WTC11 (cell line): Measurements from ENCODE around the gene CAMK1G. TPM values are rescaled to one million over a fixed set of nuclear protein-coding genes. Genes with fewer than 3 reads are reported as not detected.

Experiments
- ATAC-seq: fragments of 200-7000 bp; cut with Tn5 transposase; 2 replicates; pipeline ENCODE4 v1.10.0; 2021; ENCODE audit warnings: mild to moderate bottlenecking, moderate library complexity
- CTCF ChIA-PET: fragments of 300-600 bp; sonication (Branson Sonifier 250); formaldehyde crosslinking; loops from one replicate; lab custom pipeline; 2021; ENCODE audit warnings: antibody characterized with exemption; lab: Charles Lee
- POLR2A ChIA-PET: fragments of 350-600 bp; sonication (Branson Sonifier 250); formaldehyde crosslinking; loops from one replicate; lab custom pipeline; 2021; ENCODE audit warnings: antibody characterized with exemption; lab: Charles Lee
- DNase-seq: peaks from one replicate; pipeline ENCODE4 v3.0.0; 2021; ENCODE audit warnings: low spot score
- H3K27ac Mint-ChIP-seq: 2 replicates; pipeline ENCODE4 v1.8.0; 2021; ENCODE audit warnings: mixed read lengths
- H3K27me3 Mint-ChIP-seq: 2 replicates; pipeline ENCODE4 v1.8.0; 2021; ENCODE audit warnings: low read depth, mild to moderate bottlenecking, moderate library complexity, mixed read lengths
- H3K36me3 Mint-ChIP-seq: 2 replicates; pipeline ENCODE4 v1.8.0; 2021; ENCODE audit warnings: mixed read lengths
- H3K4me1 Mint-ChIP-seq: 2 replicates; pipeline ENCODE4 v1.8.0; 2022; ENCODE audit warnings: mixed read lengths
- H3K4me3 Mint-ChIP-seq: 2 replicates; pipeline ENCODE4 v1.8.0; 2021; ENCODE audit warnings: mild to moderate bottlenecking, moderate library complexity, mixed read lengths
- H3K9me3 Mint-ChIP-seq: 2 replicates; pipeline ENCODE4 v1.8.0; 2021; ENCODE audit warnings: mixed read lengths
- CREB1 ChIP-seq: sonication (generic); formaldehyde crosslinking; IDR thresholded peaks from 2 replicates; pipeline ENCODE4 v1.8.0; 2023; ENCODE audit warnings: mild to moderate bottlenecking, missing genetic modification reagents
- CREM ChIP-seq: sonication (generic); formaldehyde crosslinking; IDR thresholded peaks from 2 replicates; pipeline ENCODE4 v1.8.1; 2022; ENCODE audit warnings: mild to moderate bottlenecking, missing genetic modification reagents, moderate library complexity
- KAT7 ChIP-seq: sonication (generic); formaldehyde crosslinking; IDR thresholded peaks from 2 replicates; pipeline ENCODE4 v1.8.1; 2023; ENCODE audit warnings: missing genetic modification reagents, mild to moderate bottlenecking, borderline replicate concordance
- MXD4 ChIP-seq: fragments of 250-450 bp; sonication (Bioruptor Pico); IDR thresholded peaks from 2 replicates; pipeline ENCODE4 v1.8.0; 2021; ENCODE audit warnings: mild to moderate bottlenecking, moderate library complexity, borderline replicate concordance
- NFYB ChIP-seq: sonication (generic); formaldehyde crosslinking; conservative IDR thresholded peaks from 2 replicates; pipeline ENCODE4 v1.8.0; 2022; ENCODE audit warnings: low read depth, missing genetic modification reagents
- NR1H2 ChIP-seq: sonication (generic); formaldehyde crosslinking; IDR thresholded peaks from 2 replicates; pipeline ENCODE4 v1.9.0; 2021; ENCODE audit warnings: mild to moderate bottlenecking, moderate library complexity, missing genetic modification reagents
- NR2C2 ChIP-seq: sonication (generic); formaldehyde crosslinking; IDR thresholded peaks from 2 replicates; pipeline ENCODE4 v1.8.0; 2022; ENCODE audit warnings: mild to moderate bottlenecking, missing genetic modification reagents
- NR3C1 ChIP-seq: sonication (generic); formaldehyde crosslinking; conservative IDR thresholded peaks from 2 replicates; pipeline ENCODE4 v1.8.1; 2023; ENCODE audit warnings: low read depth, mild to moderate bottlenecking, missing genetic modification reagents
- RELA ChIP-seq: sonication (generic); formaldehyde crosslinking; IDR thresholded peaks from 2 replicates; pipeline ENCODE4 v1.8.1; 2022; ENCODE audit warnings: missing genetic modification reagents, mild to moderate bottlenecking, borderline replicate concordance
- TEAD1 ChIP-seq: sonication (generic); formaldehyde crosslinking; IDR thresholded peaks from 2 replicates; pipeline ENCODE4 v1.8.0; 2022; ENCODE audit warnings: mild to moderate bottlenecking, missing genetic modification reagents
- TP53 ChIP-seq: sonication (generic); formaldehyde crosslinking; IDR thresholded peaks from 2 replicates; pipeline ENCODE4 v1.8.1; 2023; ENCODE audit warnings: mild to moderate bottlenecking, missing genetic modification reagents
- ZNF121 ChIP-seq: sonication (generic); formaldehyde crosslinking; IDR thresholded peaks from 2 replicates; pipeline ENCODE4 v1.8.0; 2023; ENCODE audit warnings: missing genetic modification reagents
- ZNF423 ChIP-seq: fragments of 250-450 bp; sonication (Bioruptor Pico); IDR thresholded peaks from 2 replicates; pipeline ENCODE4 v2.1.2; 2022; ENCODE audit warnings: mild to moderate bottlenecking, moderate library complexity
- total RNA-seq: library from RNA; stranded (reverse); gene quantifications from 3 replicates; pipeline ENCODE4 v1.2.3, GENCODE V29; 2021
- TF ChIP-seq, protein P1 (sequence below): sonication (generic); formaldehyde crosslinking; IDR thresholded peaks from 2 replicates; pipeline ENCODE4 v1.8.1; 2022; ENCODE audit warnings: mild to moderate bottlenecking, missing genetic modification reagents, moderate library complexity, borderline replicate concordance
- TF ChIP-seq, protein P2 (sequence below): sonication (generic); formaldehyde crosslinking; IDR thresholded peaks from 2 replicates; pipeline ENCODE4 v1.8.1; 2023; ENCODE audit warnings: mild to moderate bottlenecking, missing genetic modification reagents, moderate library complexity
- TF ChIP-seq, protein P3 (sequence below): sonication (generic); formaldehyde crosslinking; IDR thresholded peaks from 2 replicates; pipeline ENCODE4 v1.8.1; 2023; ENCODE audit warnings: mild to moderate bottlenecking, missing genetic modification reagents
- TF ChIP-seq, protein P4 (sequence below): sonication (generic); formaldehyde crosslinking; IDR thresholded peaks from 2 replicates; pipeline ENCODE4 v1.8.1; 2023; ENCODE audit warnings: mild to moderate bottlenecking, missing genetic modification reagents, borderline replicate concordance
- TF ChIP-seq, protein P5 (sequence below): sonication (generic); formaldehyde crosslinking; conservative IDR thresholded peaks from 2 replicates; pipeline ENCODE4 v1.8.1; 2022; ENCODE audit warnings: mild to moderate bottlenecking, missing genetic modification reagents
- TF ChIP-seq, protein P6 (sequence below): sonication (generic); formaldehyde crosslinking; IDR thresholded peaks from 2 replicates; pipeline ENCODE4 v1.8.0; 2022; ENCODE audit warnings: mild to moderate bottlenecking, missing genetic modification reagents
- TF ChIP-seq, protein P7 (sequence below): sonication (generic); formaldehyde crosslinking; IDR thresholded peaks from 2 replicates; pipeline ENCODE4 v1.8.0; 2022; ENCODE audit warnings: mild to moderate bottlenecking, missing genetic modification reagents
- TF ChIP-seq, protein P8 (sequence below): sonication (generic); formaldehyde crosslinking; IDR thresholded peaks from 2 replicates; pipeline ENCODE4 v1.8.1; 2023; ENCODE audit warnings: mild to moderate bottlenecking, missing genetic modification reagents
- TF ChIP-seq, protein P9 (sequence below): fragments of 250-450 bp; sonication (Bioruptor Pico); IDR thresholded peaks from 2 replicates; pipeline ENCODE4 v1.9.0; 2021; ENCODE audit warnings: moderate library complexity, mild to moderate bottlenecking, inconsistent platforms, borderline replicate concordance

Gene CAMK1G
- total RNA-seq, 1 experiment from 2014 or later = 0.28 TPM

DNA sequence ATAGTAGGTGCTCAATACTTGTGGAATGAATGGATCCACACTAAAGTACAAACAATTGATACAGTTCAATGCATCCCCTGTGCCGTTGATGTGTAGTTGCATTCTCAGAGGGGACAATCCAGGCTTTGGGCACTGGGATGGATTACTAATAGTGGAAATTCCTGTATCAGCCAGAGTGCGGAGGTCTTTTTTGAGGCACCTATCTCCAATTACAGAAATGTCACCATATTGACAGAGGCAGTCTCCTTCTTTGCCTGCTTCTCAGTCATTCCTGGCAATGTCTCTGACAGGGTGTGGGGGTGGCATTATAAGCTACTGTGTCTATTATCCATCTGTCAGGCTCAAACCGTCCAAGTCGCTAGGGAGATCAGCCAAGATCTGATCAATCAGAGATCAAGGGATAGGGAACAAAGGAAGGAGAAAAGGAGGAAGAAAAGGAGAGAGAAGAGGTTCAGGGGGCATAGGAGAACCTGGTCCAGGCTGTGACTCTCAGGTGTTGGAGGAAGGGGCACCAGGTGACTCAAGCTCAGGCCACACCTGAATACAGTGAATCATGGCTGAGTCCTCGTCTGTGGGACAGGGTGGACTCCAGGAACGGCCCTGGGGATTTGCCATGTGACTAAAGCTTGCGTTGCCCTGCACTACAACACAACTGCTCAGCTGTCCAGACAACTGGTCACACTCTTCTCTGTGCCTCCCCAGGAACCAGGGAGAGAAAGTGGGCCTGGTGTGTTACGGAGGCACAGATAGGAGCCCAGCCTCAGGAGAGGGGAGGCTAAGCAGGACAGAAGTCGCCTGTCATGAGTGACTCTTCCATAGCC is 72.1 kb downstream of the CAMK1G start:
- TF ChIP-seq, protein P1, sequence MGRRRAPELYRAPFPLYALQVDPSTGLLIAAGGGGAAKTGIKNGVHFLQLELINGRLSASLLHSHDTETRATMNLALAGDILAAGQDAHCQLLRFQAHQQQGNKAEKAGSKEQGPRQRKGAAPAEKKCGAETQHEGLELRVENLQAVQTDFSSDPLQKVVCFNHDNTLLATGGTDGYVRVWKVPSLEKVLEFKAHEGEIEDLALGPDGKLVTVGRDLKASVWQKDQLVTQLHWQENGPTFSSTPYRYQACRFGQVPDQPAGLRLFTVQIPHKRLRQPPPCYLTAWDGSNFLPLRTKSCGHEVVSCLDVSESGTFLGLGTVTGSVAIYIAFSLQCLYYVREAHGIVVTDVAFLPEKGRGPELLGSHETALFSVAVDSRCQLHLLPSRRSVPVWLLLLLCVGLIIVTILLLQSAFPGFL (CRISPR knock-in tag) = no peak
- TF ChIP-seq KAT7 (no peak), NR3C1 (no peak), NFYB (CRISPR knock-in tag) (no peak), TEAD1 (CRISPR knock-in tag) (no peak), NR1H2 (CRISPR knock-in tag) (no peak)
- TF ChIP-seq, protein P2, sequence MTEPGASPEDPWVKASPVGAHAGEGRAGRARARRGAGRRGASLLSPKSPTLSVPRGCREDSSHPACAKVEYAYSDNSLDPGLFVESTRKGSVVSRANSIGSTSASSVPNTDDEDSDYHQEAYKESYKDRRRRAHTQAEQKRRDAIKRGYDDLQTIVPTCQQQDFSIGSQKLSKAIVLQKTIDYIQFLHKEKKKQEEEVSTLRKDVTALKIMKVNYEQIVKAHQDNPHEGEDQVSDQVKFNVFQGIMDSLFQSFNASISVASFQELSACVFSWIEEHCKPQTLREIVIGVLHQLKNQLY (CRISPR knock-in tag) = no peak
- ChIA-PET CTCF (interaction anchor here (0.6 kb wide), 1 partner anchor 1659 kb away, joined by 3 read pairs; no protein-coding TSS in a partner anchor), POLR2A (no interaction called here)
- no peak for ATAC-seq
- H3K36me3 Mint-ChIP-seq = no peaks in the 10 kb centered on the region
- no peak overlapping the region for H3K4me3 Mint-ChIP-seq
- H3K4me1 Mint-ChIP-seq = peaks cover 29% of the 10 kb centered on the region
- H3K27ac Mint-ChIP-seq = no peak overlapping the region
- no peak for DNase-seq
- no peaks in the 10 kb centered on the region for H3K27me3 Mint-ChIP-seq
- no peaks in the 10 kb centered on the region for H3K9me3 Mint-ChIP-seq

DNA sequence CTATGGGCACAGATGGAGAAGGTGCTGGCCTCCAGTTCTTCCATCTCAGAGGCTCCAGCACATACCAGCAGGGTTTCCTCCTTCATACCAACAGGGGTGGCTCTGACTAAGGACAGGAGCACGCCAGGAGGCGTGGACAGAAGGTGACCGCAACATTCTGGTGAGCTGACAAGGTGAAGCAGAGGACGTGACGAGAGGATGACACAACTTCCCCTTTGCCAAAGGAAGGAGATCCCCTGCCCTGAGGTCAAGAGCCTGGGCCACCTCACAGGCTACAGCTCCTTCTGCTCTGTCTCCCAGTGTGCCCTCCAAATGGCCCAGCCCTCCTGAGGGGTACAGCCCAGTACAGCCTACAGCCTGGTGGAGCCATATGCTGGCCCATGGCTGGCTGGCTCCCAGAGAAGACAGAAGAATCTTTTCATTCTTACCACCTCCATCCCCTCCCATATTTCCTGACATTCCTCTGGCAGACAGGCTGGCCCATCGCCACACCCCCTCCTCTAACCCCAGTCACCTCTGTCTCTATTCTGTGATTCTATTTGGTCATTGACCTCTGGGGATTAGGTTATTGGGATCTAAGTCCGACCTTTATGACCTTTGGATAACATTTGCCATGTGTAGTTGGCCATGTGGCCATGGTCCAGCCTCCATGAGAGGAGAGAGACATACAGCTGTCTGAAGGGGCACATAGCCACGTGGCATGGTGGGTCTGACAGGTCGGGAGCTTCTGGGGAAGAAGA is 73.8 kb downstream of the CAMK1G start:
- Mint-ChIP-seq H3K9me3 (no peaks in the 10 kb centered on the region), H3K4me1 (peaks cover 22% of the 10 kb centered on the region), H3K27me3 (no peaks in the 10 kb centered on the region), H3K27ac (no peak overlapping the region), H3K4me3 (no peak overlapping the region), H3K36me3 (no peaks in the 10 kb centered on the region)
- TF ChIP-seq ZNF423 (CRISPR knock-in tag) (no peak), TP53 (CRISPR knock-in tag) (no peak), CREM (CRISPR knock-in tag) (no peak), ZNF121 (no peak), CREB1 (CRISPR knock-in tag) (no peak), RELA (CRISPR knock-in tag) (no peak), MXD4 (CRISPR knock-in tag) (no peak), NR2C2 (CRISPR knock-in tag) (no peak)
- TF ChIP-seq, protein P3, sequence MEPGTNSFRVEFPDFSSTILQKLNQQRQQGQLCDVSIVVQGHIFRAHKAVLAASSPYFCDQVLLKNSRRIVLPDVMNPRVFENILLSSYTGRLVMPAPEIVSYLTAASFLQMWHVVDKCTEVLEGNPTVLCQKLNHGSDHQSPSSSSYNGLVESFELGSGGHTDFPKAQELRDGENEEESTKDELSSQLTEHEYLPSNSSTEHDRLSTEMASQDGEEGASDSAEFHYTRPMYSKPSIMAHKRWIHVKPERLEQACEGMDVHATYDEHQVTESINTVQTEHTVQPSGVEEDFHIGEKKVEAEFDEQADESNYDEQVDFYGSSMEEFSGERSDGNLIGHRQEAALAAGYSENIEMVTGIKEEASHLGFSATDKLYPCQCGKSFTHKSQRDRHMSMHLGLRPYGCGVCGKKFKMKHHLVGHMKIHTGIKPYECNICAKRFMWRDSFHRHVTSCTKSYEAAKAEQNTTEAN = no peak
- TF ChIP-seq, protein P4, sequence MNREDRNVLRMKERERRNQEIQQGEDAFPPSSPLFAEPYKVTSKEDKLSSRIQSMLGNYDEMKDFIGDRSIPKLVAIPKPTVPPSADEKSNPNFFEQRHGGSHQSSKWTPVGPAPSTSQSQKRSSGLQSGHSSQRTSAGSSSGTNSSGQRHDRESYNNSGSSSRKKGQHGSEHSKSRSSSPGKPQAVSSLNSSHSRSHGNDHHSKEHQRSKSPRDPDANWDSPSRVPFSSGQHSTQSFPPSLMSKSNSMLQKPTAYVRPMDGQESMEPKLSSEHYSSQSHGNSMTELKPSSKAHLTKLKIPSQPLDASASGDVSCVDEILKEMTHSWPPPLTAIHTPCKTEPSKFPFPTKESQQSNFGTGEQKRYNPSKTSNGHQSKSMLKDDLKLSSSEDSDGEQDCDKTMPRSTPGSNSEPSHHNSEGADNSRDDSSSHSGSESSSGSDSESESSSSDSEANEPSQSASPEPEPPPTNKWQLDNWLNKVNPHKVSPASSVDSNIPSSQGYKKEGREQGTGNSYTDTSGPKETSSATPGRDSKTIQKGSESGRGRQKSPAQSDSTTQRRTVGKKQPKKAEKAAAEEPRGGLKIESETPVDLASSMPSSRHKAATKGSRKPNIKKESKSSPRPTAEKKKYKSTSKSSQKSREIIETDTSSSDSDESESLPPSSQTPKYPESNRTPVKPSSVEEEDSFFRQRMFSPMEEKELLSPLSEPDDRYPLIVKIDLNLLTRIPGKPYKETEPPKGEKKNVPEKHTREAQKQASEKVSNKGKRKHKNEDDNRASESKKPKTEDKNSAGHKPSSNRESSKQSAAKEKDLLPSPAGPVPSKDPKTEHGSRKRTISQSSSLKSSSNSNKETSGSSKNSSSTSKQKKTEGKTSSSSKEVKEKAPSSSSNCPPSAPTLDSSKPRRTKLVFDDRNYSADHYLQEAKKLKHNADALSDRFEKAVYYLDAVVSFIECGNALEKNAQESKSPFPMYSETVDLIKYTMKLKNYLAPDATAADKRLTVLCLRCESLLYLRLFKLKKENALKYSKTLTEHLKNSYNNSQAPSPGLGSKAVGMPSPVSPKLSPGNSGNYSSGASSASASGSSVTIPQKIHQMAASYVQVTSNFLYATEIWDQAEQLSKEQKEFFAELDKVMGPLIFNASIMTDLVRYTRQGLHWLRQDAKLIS (CRISPR knock-in tag) = no peak
- TF ChIP-seq, protein P5, sequence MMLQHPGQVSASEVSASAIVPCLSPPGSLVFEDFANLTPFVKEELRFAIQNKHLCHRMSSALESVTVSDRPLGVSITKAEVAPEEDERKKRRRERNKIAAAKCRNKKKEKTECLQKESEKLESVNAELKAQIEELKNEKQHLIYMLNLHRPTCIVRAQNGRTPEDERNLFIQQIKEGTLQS (CRISPR knock-in tag) = no peak
- TF ChIP-seq, protein P6, sequence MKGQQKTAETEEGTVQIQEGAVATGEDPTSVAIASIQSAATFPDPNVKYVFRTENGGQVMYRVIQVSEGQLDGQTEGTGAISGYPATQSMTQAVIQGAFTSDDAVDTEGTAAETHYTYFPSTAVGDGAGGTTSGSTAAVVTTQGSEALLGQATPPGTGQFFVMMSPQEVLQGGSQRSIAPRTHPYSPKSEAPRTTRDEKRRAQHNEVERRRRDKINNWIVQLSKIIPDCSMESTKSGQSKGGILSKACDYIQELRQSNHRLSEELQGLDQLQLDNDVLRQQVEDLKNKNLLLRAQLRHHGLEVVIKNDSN = no peak
- TF ChIP-seq, protein P7, sequence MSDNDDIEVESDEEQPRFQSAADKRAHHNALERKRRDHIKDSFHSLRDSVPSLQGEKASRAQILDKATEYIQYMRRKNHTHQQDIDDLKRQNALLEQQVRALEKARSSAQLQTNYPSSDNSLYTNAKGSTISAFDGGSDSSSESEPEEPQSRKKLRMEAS = no peak
- TF ChIP-seq, protein P8, sequence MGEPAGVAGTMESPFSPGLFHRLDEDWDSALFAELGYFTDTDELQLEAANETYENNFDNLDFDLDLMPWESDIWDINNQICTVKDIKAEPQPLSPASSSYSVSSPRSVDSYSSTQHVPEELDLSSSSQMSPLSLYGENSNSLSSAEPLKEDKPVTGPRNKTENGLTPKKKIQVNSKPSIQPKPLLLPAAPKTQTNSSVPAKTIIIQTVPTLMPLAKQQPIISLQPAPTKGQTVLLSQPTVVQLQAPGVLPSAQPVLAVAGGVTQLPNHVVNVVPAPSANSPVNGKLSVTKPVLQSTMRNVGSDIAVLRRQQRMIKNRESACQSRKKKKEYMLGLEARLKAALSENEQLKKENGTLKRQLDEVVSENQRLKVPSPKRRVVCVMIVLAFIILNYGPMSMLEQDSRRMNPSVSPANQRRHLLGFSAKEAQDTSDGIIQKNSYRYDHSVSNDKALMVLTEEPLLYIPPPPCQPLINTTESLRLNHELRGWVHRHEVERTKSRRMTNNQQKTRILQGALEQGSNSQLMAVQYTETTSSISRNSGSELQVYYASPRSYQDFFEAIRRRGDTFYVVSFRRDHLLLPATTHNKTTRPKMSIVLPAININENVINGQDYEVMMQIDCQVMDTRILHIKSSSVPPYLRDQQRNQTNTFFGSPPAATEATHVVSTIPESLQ (CRISPR knock-in tag) = no peak
- TF ChIP-seq, protein P9, sequence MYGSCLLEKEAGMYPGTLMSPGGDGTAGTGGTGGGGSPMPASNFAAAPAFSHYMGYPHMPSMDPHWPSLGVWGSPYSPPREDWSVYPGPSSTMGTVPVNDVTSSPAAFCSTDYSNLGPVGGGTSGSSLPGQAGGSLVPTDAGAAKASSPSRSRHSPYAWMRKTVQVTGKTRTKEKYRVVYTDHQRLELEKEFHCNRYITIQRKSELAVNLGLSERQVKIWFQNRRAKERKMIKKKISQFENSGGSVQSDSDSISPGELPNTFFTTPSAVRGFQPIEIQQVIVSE (CRISPR knock-in tag) = no peak
- POLR2A ChIA-PET = no interaction called here
- ATAC-seq = no peak
- CTCF ChIA-PET = interaction anchor here (0.8 to 1.5 kb wide), 3 partner anchors 64 to 92 kb away, joined by 3 read pairs; no protein-coding TSS in a partner anchor
- no peak for DNase-seq
